Activated CD4-positive, alpha-beta T cell treated with anti-CD3 and anti-CD28 coated beads, Interleukin-2, amount 10 ng/mL, durations not matched to agents 24 days and 14 days (primary cell): ENCODE measurements around the gene NYAP1. TPM values are rescaled to one million over a fixed set of nuclear protein-coding genes. Genes with fewer than 3 reads are reported as not detected.
"Not testable (repeated sequence)": the region's sequence is repeated elsewhere in the genome, so short reads cannot be mapped to it uniquely, and the experiment has no call there.

Experiments used
- DNase-seq: peaks from one replicate; pipeline ENCODE4 v3.0.0; 2022
- H3K27ac Mint-ChIP-seq: one replicate; pipeline ENCODE4 v1.8.0; 2022; ENCODE audit warnings: mild to moderate bottlenecking, mixed read lengths
- H3K27me3 Mint-ChIP-seq: one replicate; pipeline ENCODE4 v1.8.0; 2022; ENCODE audit warnings: mixed read lengths
- H3K36me3 Mint-ChIP-seq: one replicate; pipeline ENCODE4 v1.8.0; 2022; ENCODE audit warnings: low read depth, mild to moderate bottlenecking, mixed read lengths
- H3K4me1 Mint-ChIP-seq: one replicate; pipeline ENCODE4 v1.8.0; 2021; ENCODE audit warnings: mixed read lengths
- H3K4me3 Mint-ChIP-seq: one replicate; pipeline ENCODE4 v1.8.0; 2022; ENCODE audit warnings: mild to moderate bottlenecking, moderate library complexity, mixed read lengths
- H3K9me3 Mint-ChIP-seq: one replicate; pipeline ENCODE4 v1.8.0; 2021; ENCODE audit warnings: mixed read lengths
- intact Hi-C: fragments of 100-400 bp; cut with micrococcal nuclease; formaldehyde crosslinking; loops from one replicate; pipeline ENCODE4 v1.15.1; 2023
- total RNA-seq: library from RNA; stranded (reverse); gene quantifications from 2 replicates; pipeline ENCODE4 v1.2.3, GENCODE V29; 2022

Gene NYAP1
- total RNA-seq, 1 donor from 2014 or later = 0.49 TPM

- no peaks in the 10 kb centered on the region for H3K9me3 Mint-ChIP-seq
- DNase-seq = peak; percentile 89
- H3K36me3 Mint-ChIP-seq = no peaks in the 10 kb centered on the region
- H3K4me3 Mint-ChIP-seq = peak overlapping the region; percentile 77
- peaks cover 14% of the 10 kb centered on the region for H3K27me3 Mint-ChIP-seq
- H3K27ac Mint-ChIP-seq = no peak overlapping the region
- intact Hi-C loops = no loop called here
- peaks cover 8% of the 10 kb centered on the region for H3K4me1 Mint-ChIP-seq
Observed at GRCh38 chr7:100493476-100494264, 9.9 kb downstream of the NYAP1 start.

- intact Hi-C loops = no loop called here
- Mint-ChIP-seq H3K36me3 (no peaks in the 10 kb centered on the region), H3K4me1 (peaks cover 8% of the 10 kb centered on the region), H3K4me3 (no peak overlapping the region), H3K9me3 (no peaks in the 10 kb centered on the region), H3K27ac (no peak overlapping the region), H3K27me3 (peaks cover 16% of the 10 kb centered on the region)
- no peak for DNase-seq
Observed at GRCh38 chr7:100496509-100496908, 12.8 kb downstream of the NYAP1 start.

- H3K27ac Mint-ChIP-seq = not testable (repeated sequence)
Observed at GRCh38 chr7:100500743-100501142, 17.0 kb downstream of the NYAP1 start.

GRCh38 chr7:100504031-100504430 lies 20.3 kb downstream of the NYAP1 start:
- H3K4me1 Mint-ChIP-seq, H3K27me3 Mint-ChIP-seq, H3K9me3 Mint-ChIP-seq, H3K4me3 Mint-ChIP-seq, H3K36me3 Mint-ChIP-seq, intact Hi-C loops, H3K27ac Mint-ChIP-seq, DNase-seq: not testable (repeated sequence)

More at GRCh38 chr7:100500743-100501142, 17.0 kb downstream of the NYAP1 start:
- DNase-seq, H3K4me3 Mint-ChIP-seq, H3K27me3 Mint-ChIP-seq, H3K4me1 Mint-ChIP-seq, H3K9me3 Mint-ChIP-seq, H3K36me3 Mint-ChIP-seq, intact Hi-C loops: not testable (repeated sequence)

- intact Hi-C loops = no loop called here
- no peak for DNase-seq
- no peak overlapping the region for H3K27ac Mint-ChIP-seq
- H3K9me3 Mint-ChIP-seq = no peaks in the 10 kb centered on the region
- H3K36me3 Mint-ChIP-seq = no peaks in the 10 kb centered on the region
- H3K4me1 Mint-ChIP-seq = no peaks in the 10 kb centered on the region
- H3K4me3 Mint-ChIP-seq = no peak overlapping the region
- peaks cover 10% of the 10 kb centered on the region for H3K27me3 Mint-ChIP-seq
Observed at GRCh38 chr7:100504887-100505611, 21.3 kb downstream of the NYAP1 start.

- DNase-seq = no peak
- Mint-ChIP-seq H3K4me1 (no peaks in the 10 kb centered on the region), H3K36me3 (no peaks in the 10 kb centered on the region), H3K4me3 (no peak overlapping the region), H3K27ac (no peak overlapping the region), H3K27me3 (peaks cover 13% of the 10 kb centered on the region), H3K9me3 (no peaks in the 10 kb centered on the region)
- intact Hi-C loops = no loop called here
Observed at GRCh38 chr7:100506356-100506923, 22.7 kb downstream of the NYAP1 start.

GRCh38 chr7:100509231-100509630 lies 25.5 kb downstream of the NYAP1 start:
- intact Hi-C loops = no loop called here
- H3K4me3 Mint-ChIP-seq = no peak overlapping the region
- peaks cover 2% of the 10 kb centered on the region for H3K4me1 Mint-ChIP-seq
- peaks cover 13% of the 10 kb centered on the region for H3K27me3 Mint-ChIP-seq
- no peaks in the 10 kb centered on the region for H3K36me3 Mint-ChIP-seq
- H3K27ac Mint-ChIP-seq = no peak overlapping the region
- no peaks in the 10 kb centered on the region for H3K9me3 Mint-ChIP-seq
- no peak for DNase-seq

GRCh38 chr7:100510437-100511239 lies 26.9 kb downstream of the NYAP1 start:
- H3K36me3 Mint-ChIP-seq = no peaks in the 10 kb centered on the region
- intact Hi-C loops = no loop called here
- no peak overlapping the region for H3K4me3 Mint-ChIP-seq
- no peak for DNase-seq
- H3K9me3 Mint-ChIP-seq = no peaks in the 10 kb centered on the region
- H3K27me3 Mint-ChIP-seq = peaks cover 12% of the 10 kb centered on the region
- H3K4me1 Mint-ChIP-seq = peaks cover 9% of the 10 kb centered on the region
- H3K27ac Mint-ChIP-seq = no peak overlapping the region

- Mint-ChIP-seq H3K27ac (no peak overlapping the region), H3K27me3 (peaks cover 6% of the 10 kb centered on the region), H3K36me3 (no peaks in the 10 kb centered on the region), H3K4me3 (no peak overlapping the region), H3K4me1 (peaks cover 20% of the 10 kb centered on the region), H3K9me3 (no peaks in the 10 kb centered on the region)
- intact Hi-C loops = no loop called here
- no peak for DNase-seq
Observed at GRCh38 chr7:100513212-100513810, 29.6 kb downstream of the NYAP1 start.

GRCh38 chr7:100515072-100515532 lies 31.4 kb downstream of the NYAP1 start:
- Mint-ChIP-seq H3K4me3 (no peak overlapping the region), H3K4me1 (peaks cover 20% of the 10 kb centered on the region), H3K27ac (no peak overlapping the region), H3K36me3 (no peaks in the 10 kb centered on the region), H3K9me3 (no peaks in the 10 kb centered on the region), H3K27me3 (peaks cover 3% of the 10 kb centered on the region)
- intact Hi-C loops = no loop called here
- no peak for DNase-seq

GRCh38 chr7:100516135-100516812 lies 32.5 kb downstream of the NYAP1 start:
- Mint-ChIP-seq H3K36me3 (no peaks in the 10 kb centered on the region), H3K9me3 (no peaks in the 10 kb centered on the region), H3K27me3 (no peaks in the 10 kb centered on the region), H3K4me1 (peaks cover 20% of the 10 kb centered on the region), H3K4me3 (peak overlapping the region; percentile 49), H3K27ac (no peak overlapping the region)
- DNase-seq = peak; percentile 83
- intact Hi-C loops = no loop called here

GRCh38 chr7:100517305-100517704 lies 33.6 kb downstream of the NYAP1 start:
- intact Hi-C loops = no loop called here
- DNase-seq = no peak
- no peaks in the 10 kb centered on the region for H3K36me3 Mint-ChIP-seq
- no peaks in the 10 kb centered on the region for H3K27me3 Mint-ChIP-seq
- H3K9me3 Mint-ChIP-seq = no peaks in the 10 kb centered on the region
- no peak overlapping the region for H3K4me3 Mint-ChIP-seq
- peaks cover 20% of the 10 kb centered on the region for H3K4me1 Mint-ChIP-seq
- no peak overlapping the region for H3K27ac Mint-ChIP-seq

GRCh38 chr7:100519580-100519979 lies 35.9 kb downstream of the NYAP1 start:
- no peaks in the 10 kb centered on the region for H3K36me3 Mint-ChIP-seq
- peaks cover 18% of the 10 kb centered on the region for H3K4me1 Mint-ChIP-seq
- DNase-seq = no peak
- H3K27ac Mint-ChIP-seq = no peak overlapping the region
- H3K27me3 Mint-ChIP-seq = no peaks in the 10 kb centered on the region
- H3K4me3 Mint-ChIP-seq = no peak overlapping the region
- intact Hi-C loops = no loop called here
- no peaks in the 10 kb centered on the region for H3K9me3 Mint-ChIP-seq
